IPS-15b (cell line): ENCODE measurements around the gene MOK.

Source experiments
- H3K27me3 ChIP-seq: one replicate; pipeline ENCODE4 v1.6.1; 2013; ENCODE audit warnings: low read length; ENCODE audit not compliant: control insufficient read depth, insufficient read depth
- H3K36me3 ChIP-seq: one replicate; pipeline ENCODE4 v1.6.1; 2013; ENCODE audit warnings: low read length; ENCODE audit not compliant: control insufficient read depth, insufficient read depth
- H3K4me1 ChIP-seq: one replicate; pipeline ENCODE4 v1.6.1; 2013; ENCODE audit warnings: mild to moderate bottlenecking, low read length; ENCODE audit not compliant: control insufficient read depth, insufficient read depth
- H3K4me3 ChIP-seq: one replicate; pipeline ENCODE4 v1.5.1; 2013; ENCODE audit warnings: low read depth, low read length
- H3K9ac ChIP-seq: one replicate; pipeline ENCODE4 v1.6.1; 2013; ENCODE audit warnings: low read depth, mild to moderate bottlenecking, low read length
- H3K9me3 ChIP-seq: one replicate; pipeline ENCODE4 v1.6.1; 2013; ENCODE audit warnings: mild to moderate bottlenecking, low read length; ENCODE audit not compliant: control insufficient read depth, insufficient read depth

The MOK gene

GRCh38 chr14:102225936-102226335 is 79.0 kb downstream of the MOK start:
- H3K9ac ChIP-seq = no peak overlapping the region
- H3K27me3 ChIP-seq = no peaks in the 10 kb centered on the region
- H3K9me3 ChIP-seq = no peaks in the 10 kb centered on the region
- peaks cover 7% of the 10 kb centered on the region for H3K4me1 ChIP-seq
- H3K36me3 ChIP-seq = peaks cover 2% of the 10 kb centered on the region
- H3K4me3 ChIP-seq = no peak overlapping the region

- H3K9ac ChIP-seq = no peak overlapping the region
- peaks cover 2% of the 10 kb centered on the region for H3K36me3 ChIP-seq
- no peaks in the 10 kb centered on the region for H3K27me3 ChIP-seq
- H3K4me1 ChIP-seq = peaks cover 7% of the 10 kb centered on the region
- no peak overlapping the region for H3K4me3 ChIP-seq
- no peaks in the 10 kb centered on the region for H3K9me3 ChIP-seq
Measured at GRCh38 chr14:102225386-102225785, 79.6 kb downstream of the MOK start.

DNA sequence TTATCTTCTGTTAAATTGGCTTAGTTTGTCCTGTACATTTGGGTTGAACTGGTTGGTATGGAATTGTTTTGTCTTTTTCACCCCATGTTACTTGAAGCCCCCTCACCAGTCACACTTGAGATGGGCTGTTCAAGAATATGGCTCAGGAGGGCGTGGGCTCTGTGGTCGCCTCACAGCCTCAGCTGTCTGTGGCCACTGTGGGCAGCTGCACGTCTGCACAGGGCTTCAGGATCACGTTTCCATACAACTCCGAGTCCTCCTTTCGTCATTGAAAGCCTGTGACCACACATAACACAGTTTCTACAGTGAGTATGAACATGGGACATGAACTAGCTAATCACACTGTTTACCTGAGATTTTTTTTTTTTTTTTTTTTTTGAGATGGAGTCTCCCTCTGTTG is 81.3 kb downstream of the MOK start:
- H3K9ac ChIP-seq = no peak overlapping the region
- peaks cover 2% of the 10 kb centered on the region for H3K36me3 ChIP-seq
- no peak overlapping the region for H3K4me3 ChIP-seq
- H3K4me1 ChIP-seq = peaks cover 7% of the 10 kb centered on the region
- no peaks in the 10 kb centered on the region for H3K27me3 ChIP-seq
- H3K9me3 ChIP-seq = no peaks in the 10 kb centered on the region

DNA sequence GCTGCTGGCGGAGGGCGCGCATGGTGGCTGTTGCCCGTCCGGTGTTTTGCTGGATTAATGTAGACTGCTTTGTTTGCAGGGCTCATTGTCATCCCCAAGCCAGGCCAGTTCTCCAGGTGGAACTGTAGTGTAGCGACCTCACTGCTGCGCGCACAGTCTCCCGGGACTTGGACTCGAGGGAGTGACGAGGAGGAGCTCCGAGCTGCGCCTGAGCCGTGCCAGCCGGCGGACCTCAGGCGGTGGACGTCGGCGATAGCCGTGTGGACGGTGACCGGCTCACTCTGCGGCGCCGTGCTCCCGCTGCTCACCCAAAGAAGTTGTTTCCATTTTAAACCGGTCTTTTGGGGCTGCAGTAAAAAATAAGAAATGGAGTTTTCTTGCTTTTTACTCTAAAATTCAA is 82.2 kb downstream of the MOK start:
- no peaks in the 10 kb centered on the region for H3K27me3 ChIP-seq
- H3K4me3 ChIP-seq = no peak overlapping the region
- peaks cover 7% of the 10 kb centered on the region for H3K4me1 ChIP-seq
- no peak overlapping the region for H3K9ac ChIP-seq
- H3K9me3 ChIP-seq = no peaks in the 10 kb centered on the region
- H3K36me3 ChIP-seq = peaks cover 2% of the 10 kb centered on the region

- H3K4me3 ChIP-seq = no peak overlapping the region
- peaks cover 7% of the 10 kb centered on the region for H3K4me1 ChIP-seq
- H3K36me3 ChIP-seq = peaks cover 5% of the 10 kb centered on the region
- no peaks in the 10 kb centered on the region for H3K27me3 ChIP-seq
- no peaks in the 10 kb centered on the region for H3K9me3 ChIP-seq
- H3K9ac ChIP-seq = no peak overlapping the region
Measured at GRCh38 chr14:102222009-102222575, 82.9 kb downstream of the MOK start.

DNA sequence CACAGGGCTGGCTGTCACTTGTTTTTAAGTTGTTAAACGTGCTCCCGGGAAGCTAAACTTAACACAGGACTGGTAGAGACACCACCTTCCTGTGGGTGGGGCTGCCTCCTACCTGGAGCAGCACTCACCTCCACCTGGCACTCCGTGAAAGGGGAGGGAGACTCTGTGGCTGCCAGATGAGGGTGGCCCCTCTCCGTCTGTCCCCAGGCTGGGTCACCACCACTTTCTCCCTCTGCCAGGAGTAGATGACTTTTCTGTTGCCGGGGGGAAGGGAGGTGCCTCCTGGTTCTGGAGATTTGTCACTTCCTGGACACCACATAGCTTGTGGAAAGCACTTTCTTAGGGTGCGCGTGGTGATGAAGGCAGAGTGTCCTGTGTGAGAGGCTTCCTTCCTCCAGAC is 83.9 kb downstream of the MOK start:
- Histone ChIP-seq H3K9ac (no peak overlapping the region), H3K4me1 (peaks cover 7% of the 10 kb centered on the region), H3K4me3 (no peak overlapping the region), H3K36me3 (peaks cover 3% of the 10 kb centered on the region), H3K9me3 (no peaks in the 10 kb centered on the region), H3K27me3 (no peaks in the 10 kb centered on the region)

DNA sequence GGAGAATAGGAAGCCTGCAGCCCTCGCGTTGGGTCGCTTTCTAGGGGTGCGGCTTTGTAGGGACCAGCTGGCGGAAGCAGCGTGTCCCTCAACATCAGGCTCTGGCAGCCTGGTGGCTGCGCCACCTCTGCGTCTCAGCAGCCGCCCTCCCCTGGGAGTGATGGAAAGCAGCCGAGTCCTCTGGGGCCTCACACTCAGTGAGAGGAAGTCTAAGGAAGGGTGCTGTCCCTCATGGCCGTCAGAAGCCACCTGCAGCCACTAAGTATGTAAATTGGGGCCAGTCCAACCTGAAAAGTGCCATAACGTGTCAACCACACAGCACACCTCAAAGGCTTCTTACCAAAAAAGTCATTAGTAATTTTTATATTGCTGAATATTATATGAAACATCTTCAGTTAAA is 84.9 kb downstream of the MOK start:
- H3K4me3 ChIP-seq = no peak overlapping the region
- H3K36me3 ChIP-seq = peaks cover 6% of the 10 kb centered on the region
- no peaks in the 10 kb centered on the region for H3K27me3 ChIP-seq
- no peaks in the 10 kb centered on the region for H3K9me3 ChIP-seq
- H3K4me1 ChIP-seq = peaks cover 7% of the 10 kb centered on the region
- H3K9ac ChIP-seq = no peak overlapping the region

DNA sequence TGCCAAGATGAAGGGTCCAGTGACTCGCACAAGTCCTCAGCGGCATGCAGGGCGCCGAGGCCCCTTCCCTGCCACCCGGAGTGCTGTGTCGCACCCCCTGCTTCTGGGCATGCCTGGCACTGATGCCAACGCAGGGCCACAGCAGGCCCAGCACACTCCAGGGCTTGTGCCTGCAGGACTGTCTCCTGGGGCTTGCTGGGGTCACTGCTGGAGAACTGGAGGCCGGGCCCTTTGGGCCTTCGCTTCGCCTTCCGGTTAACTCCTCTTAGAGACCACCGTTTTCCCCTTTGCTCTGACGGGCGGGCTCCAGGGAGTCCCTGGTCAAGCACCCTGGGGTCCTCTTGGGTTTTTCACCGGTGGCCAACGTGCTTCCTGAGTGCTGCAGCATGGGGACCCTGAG is 85.6 kb downstream of the MOK start:
- peaks cover 6% of the 10 kb centered on the region for H3K36me3 ChIP-seq
- H3K27me3 ChIP-seq = no peaks in the 10 kb centered on the region
- no peak overlapping the region for H3K9ac ChIP-seq
- peaks cover 7% of the 10 kb centered on the region for H3K4me1 ChIP-seq
- no peak overlapping the region for H3K4me3 ChIP-seq
- H3K9me3 ChIP-seq = no peaks in the 10 kb centered on the region

GRCh38 chr14:102218688-102219087 is 86.3 kb downstream of the MOK start:
- H3K4me1 ChIP-seq = peaks cover 7% of the 10 kb centered on the region
- peaks cover 6% of the 10 kb centered on the region for H3K36me3 ChIP-seq
- H3K9me3 ChIP-seq = no peaks in the 10 kb centered on the region
- no peak overlapping the region for H3K9ac ChIP-seq
- H3K27me3 ChIP-seq = no peaks in the 10 kb centered on the region
- H3K4me3 ChIP-seq = no peak overlapping the region

GRCh38 chr14:102217987-102218421 is 87.0 kb downstream of the MOK start:
- H3K4me3 ChIP-seq = no peak overlapping the region
- H3K9ac ChIP-seq = no peak overlapping the region
- no peaks in the 10 kb centered on the region for H3K27me3 ChIP-seq
- peaks cover 7% of the 10 kb centered on the region for H3K4me1 ChIP-seq
- H3K36me3 ChIP-seq = peaks cover 6% of the 10 kb centered on the region
- H3K9me3 ChIP-seq = no peaks in the 10 kb centered on the region

- Histone ChIP-seq H3K9me3 (no peaks in the 10 kb centered on the region), H3K9ac (no peak overlapping the region), H3K36me3 (peaks cover 6% of the 10 kb centered on the region), H3K4me3 (no peak overlapping the region), H3K27me3 (no peaks in the 10 kb centered on the region), H3K4me1 (peaks cover 6% of the 10 kb centered on the region)
Measured at GRCh38 chr14:102217399-102217798, 87.6 kb downstream of the MOK start.

DNA sequence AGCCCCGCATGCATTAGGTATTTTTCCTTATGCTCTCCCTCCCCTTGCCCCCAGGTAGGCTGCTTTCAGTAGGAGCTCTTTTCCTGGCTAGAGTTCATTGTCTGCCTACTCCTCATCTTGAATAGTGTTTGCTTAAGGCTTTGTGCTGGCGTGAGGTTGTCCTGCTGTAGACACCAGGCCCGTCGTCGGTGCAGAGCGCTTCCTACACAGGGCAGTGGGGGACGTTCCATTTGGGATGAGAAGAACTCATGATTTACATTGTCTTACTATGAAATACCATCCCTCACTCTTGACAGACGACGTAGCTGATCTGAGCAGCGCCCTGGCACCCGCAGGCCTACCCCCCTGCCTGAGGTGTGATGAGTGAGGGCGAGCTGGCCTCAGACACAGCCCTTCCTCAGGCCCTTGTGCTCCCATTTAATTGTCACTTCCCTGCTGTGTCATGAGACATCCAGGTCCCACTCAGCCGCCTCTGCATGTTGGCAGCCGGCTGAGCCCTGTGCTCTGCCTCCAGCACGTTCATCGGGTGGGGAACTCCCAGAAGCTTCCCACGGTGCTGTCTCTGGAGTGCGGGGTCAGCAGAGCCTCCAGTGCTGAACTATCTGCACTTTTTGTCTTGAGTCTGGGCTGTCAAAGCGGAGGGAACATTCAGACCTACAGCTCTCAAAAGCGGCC is 89.3 kb downstream of the MOK start:
- Histone ChIP-seq H3K4me1 (peaks cover 4% of the 10 kb centered on the region), H3K4me3 (no peak overlapping the region), H3K36me3 (peaks cover 8% of the 10 kb centered on the region), H3K27me3 (no peaks in the 10 kb centered on the region), H3K9me3 (no peaks in the 10 kb centered on the region), H3K9ac (peak overlapping the region; percentile 24)
